Measurements from ENCODE around the gene LARGE1.

Gene LARGE1

DNA sequence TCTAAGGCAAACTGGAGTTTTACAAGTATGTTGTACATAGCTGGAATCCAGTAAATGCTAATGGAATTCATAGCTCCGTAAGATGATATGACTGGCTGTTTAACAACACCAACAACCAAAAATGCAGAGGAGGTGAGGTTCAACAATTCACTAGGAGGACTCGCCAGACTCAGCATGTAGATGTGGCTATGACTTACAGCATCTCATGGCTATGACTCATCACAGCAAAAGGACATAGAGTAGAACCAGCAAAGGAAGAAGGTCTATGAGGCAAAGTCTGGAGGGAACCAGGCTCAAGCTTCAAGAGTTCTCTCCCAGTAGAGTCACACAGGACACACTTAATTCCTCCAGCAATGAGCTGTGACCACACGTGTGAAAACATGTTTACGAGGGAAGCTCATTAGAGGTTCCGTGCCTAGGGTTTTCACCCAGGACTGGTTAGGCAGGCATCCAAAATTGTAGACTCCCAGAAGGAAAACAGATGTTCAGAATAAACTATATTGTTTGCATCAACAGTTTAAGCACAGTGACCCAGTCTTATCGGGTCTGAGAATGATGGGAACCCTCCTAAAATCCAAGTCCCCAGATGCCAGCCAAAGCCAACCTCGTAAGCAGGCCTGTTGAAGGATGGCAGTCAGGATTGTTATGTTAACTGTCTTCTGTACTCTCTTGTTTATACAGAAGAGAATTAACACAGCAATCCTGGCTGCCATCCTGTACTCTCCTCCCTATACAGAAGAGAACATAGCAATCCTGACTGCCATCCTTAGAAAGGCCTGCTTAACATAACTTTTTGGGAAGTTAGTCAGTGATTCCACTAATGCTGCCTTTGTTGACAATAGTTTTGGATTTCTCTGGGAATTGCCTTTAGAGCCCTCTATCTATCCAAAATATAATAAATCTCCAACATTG is 116.6 kb downstream of the LARGE1 start:
- DNase-seq, result no peak
- in situ Hi-C loops (cut with HindIII; ENCODE audit: low pct_ligation_motif_present, low pct_unique_long_range_greater_than_20kb, low sequenced_read_pairs), result no loop called here

- DNase-seq, result no peak
- in situ Hi-C loops (cut with HindIII; ENCODE audit: low pct_ligation_motif_present, low pct_unique_long_range_greater_than_20kb, low sequenced_read_pairs), result no loop called here
These were observed 121.9 kb downstream of the LARGE1 start for GRCh38 chr22:33798401-33798800.

DNA sequence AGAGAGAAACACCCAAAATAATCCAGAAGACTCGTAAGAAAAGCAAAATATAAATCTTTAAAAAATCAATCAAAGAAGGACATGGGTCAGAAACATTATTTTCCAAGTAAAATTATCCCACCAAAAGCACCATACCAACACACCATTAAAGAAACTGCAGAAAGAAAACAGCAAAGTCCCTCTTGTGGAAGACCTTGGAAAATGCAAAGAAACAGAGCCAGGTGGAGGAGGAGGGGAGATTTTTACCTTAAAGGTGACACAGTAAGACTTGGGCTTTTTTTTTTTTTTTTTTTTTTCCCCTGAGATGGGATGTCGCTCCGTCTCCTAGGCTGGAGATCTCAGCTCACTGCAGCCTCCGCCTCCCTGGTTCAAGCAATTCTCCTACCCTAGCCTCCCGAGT is 123.8 kb downstream of the LARGE1 start:
- no peak for DNase-seq
- in situ Hi-C loops (cut with HindIII; ENCODE audit: low pct_ligation_motif_present, low pct_unique_long_range_greater_than_20kb, low sequenced_read_pairs), result no loop called here

DNA sequence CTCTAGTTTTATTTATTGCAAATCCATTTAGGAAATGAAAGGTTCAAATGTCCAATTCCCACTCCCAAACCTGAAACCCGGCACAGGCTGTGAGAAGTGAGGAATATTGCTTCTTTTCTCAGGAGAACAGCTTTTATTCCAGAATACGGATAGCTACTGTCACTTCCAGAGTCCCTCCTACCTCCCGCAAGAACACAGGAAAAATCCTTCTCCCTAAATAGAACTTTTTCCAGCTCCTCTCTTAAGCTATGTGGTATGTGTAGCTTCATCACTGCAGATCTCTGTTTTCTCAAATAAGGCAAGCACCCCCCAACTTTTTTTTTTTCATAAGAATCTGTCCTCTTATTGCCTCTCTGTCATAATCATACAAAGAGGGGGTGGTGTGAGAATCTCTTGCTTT is 126.8 kb downstream of the LARGE1 start:
- DNase-seq, result no peak
- in situ Hi-C loops (cut with HindIII; ENCODE audit: low pct_ligation_motif_present, low pct_unique_long_range_greater_than_20kb, low sequenced_read_pairs), result no loop called here

DNA sequence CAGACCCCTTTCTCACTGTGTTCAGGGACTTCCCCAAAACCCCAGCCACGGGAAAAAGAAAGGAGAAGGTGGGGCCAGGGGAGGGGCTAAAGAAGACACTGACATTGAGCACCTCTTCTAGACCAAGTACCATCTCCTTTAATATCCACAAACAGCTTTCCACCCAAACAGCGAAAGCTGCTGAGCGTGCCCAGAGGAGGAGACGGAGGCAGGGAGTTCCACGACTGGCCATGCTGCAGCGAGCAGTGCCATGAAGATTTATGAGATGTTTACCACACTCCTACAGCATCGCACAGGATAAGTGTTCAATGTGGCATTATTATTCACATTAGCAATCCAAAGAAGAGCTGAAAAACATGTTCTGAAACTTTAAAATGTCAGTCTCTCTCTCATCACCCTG is 127.4 kb downstream of the LARGE1 start:
- no peak for DNase-seq
- in situ Hi-C loops (cut with HindIII; ENCODE audit: low pct_ligation_motif_present, low pct_unique_long_range_greater_than_20kb, low sequenced_read_pairs), result no loop called here

DNA sequence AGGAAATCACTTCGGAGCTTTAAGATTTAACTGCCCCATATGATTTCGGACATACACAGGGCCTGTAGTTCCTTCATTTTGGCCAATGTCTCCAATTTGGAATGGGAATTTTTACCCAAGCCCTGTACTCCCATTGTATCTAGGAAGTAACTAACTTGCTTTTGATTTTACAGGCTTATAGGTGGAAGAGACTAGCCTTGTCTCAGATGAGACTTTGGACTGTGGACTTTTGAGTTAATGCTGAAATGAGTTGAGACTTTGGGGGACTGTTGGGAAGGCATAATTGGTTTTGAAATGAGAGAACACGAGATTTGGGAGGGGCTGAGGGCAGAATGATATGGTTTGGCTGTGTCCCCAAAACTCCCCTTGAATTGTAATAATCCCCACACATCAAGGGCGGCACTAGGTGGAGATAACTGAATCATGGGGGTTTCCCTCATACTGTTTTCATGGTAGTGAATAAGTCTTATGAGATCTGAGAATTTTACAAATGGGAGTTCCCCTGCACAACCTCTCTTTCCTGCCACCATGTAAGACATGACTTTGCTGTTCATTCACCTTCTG is 130.5 kb downstream of the LARGE1 start:
- in situ Hi-C loops (cut with HindIII; ENCODE audit: low pct_ligation_motif_present, low pct_unique_long_range_greater_than_20kb, low sequenced_read_pairs), result no loop called here
- DNase-seq, result no peak

GRCh38 chr22:33788927-33789326 is 131.3 kb downstream of the LARGE1 start:
- no peak for DNase-seq
- in situ Hi-C loops (cut with HindIII; ENCODE audit: low pct_ligation_motif_present, low pct_unique_long_range_greater_than_20kb, low sequenced_read_pairs), result no loop called here

- no peak for DNase-seq
- in situ Hi-C loops (cut with HindIII; ENCODE audit: low pct_ligation_motif_present, low pct_unique_long_range_greater_than_20kb, low sequenced_read_pairs), result no loop called here
These were observed 132.4 kb downstream of the LARGE1 start for GRCh38 chr22:33787645-33788456.

- in situ Hi-C loops (cut with HindIII; ENCODE audit: low pct_ligation_motif_present, low pct_unique_long_range_greater_than_20kb, low sequenced_read_pairs), result no loop called here
- no peak for DNase-seq
These were observed 134.1 kb downstream of the LARGE1 start for GRCh38 chr22:33786149-33786548.

GRCh38 chr22:33785283-33785968 is 134.8 kb downstream of the LARGE1 start:
- no peak for DNase-seq
- in situ Hi-C loops (cut with HindIII; ENCODE audit: low pct_ligation_motif_present, low pct_unique_long_range_greater_than_20kb, low sequenced_read_pairs), result no loop called here

DNA sequence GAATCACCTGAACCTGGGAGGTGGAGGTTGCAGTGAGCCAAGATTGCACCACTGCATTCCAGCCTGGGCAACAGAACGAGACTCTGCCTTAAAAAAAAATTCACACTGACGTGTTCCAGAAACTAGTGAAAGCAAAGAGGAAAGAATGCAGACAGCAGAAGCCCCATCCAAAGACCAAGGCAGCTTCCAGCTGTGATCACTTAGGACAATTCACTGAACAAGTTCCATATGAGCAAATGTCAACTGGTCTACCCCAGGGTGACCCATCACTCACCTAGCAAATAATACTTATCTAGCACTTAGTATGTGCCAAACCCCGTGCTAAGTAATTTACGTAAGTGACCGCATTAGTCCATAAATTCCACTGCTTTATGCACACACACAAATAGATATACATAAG is 138.9 kb downstream of the LARGE1 start:
- in situ Hi-C loops (cut with HindIII; ENCODE audit: low pct_ligation_motif_present, low pct_unique_long_range_greater_than_20kb, low sequenced_read_pairs), result no loop called here
- DNase-seq, result no peak

- in situ Hi-C loops (cut with HindIII; ENCODE audit: low pct_ligation_motif_present, low pct_unique_long_range_greater_than_20kb, low sequenced_read_pairs), result no loop called here
- DNase-seq, result no peak
These were observed 139.6 kb downstream of the LARGE1 start for GRCh38 chr22:33780531-33781136.

- in situ Hi-C loops (cut with HindIII; ENCODE audit: low pct_ligation_motif_present, low pct_unique_long_range_greater_than_20kb, low sequenced_read_pairs), result no loop called here
These were observed 141.0 kb downstream of the LARGE1 start for GRCh38 chr22:33779243-33779642.

DNA sequence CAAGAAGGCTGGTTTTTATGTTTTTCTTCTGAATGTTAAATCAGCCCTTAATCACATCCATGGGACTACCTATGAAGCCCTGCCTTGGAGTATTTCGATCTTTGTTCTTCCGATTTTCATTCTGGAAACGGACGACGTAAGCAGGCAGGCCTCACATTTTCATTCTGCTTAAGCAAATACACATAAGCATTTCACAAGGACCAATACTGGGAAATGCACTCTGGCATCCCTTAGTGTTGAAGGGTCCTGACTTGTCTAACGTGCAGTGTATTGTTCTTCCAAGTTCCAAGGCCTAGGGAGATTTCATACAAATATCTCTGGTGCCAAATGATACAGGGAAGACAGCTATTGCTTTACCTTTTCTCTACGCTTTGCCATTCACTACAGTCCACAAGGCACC is 143.8 kb downstream of the LARGE1 start:
- in situ Hi-C loops (cut with HindIII; ENCODE audit: low pct_ligation_motif_present, low pct_unique_long_range_greater_than_20kb, low sequenced_read_pairs), result no loop called here
- DNase-seq, result no peak

More at GRCh38 chr22:33779243-33779642, 141.0 kb downstream of the LARGE1 start:
- no peak for DNase-seq

DNA sequence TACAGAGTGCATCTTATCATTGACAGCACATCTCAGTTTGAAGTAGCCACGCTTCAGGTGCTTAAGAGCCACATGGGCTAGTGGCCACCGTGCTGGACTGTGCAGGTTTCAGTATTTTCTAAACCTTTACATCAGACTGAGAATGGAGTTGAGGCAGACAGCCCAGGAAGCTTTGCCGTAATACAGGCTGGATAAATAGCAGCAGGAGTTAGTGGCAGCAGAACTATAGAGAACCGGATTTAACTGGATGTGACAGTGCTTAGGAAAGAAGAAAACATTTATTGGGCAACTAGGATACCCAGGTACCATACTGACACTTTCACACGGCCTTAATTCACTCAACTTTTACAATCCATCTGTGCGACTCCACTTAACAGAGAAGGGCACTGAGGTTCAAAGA is 145.5 kb downstream of the LARGE1 start:
- no peak for DNase-seq
- in situ Hi-C loops (cut with HindIII; ENCODE audit: low pct_ligation_motif_present, low pct_unique_long_range_greater_than_20kb, low sequenced_read_pairs), result no loop called here

DNA sequence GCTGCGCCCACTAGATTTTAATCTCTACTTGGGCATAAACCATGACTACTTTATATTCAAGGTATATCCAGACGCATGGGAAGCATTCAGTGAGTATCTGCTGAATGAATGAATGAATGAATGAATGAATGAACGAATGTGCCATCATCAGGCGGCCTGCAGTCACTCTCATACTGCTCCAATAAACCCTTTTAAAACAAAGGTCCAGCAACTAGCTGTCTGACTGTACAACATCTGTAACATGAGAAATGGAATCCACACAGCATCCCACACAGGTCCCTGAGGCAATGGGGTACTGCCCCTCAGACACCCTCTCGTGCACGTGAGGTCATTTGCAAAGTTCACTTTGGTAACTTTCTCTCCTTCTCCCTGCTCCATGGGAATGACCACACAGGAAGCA is 147.5 kb downstream of the LARGE1 start:
- no peak for DNase-seq
- in situ Hi-C loops (cut with HindIII; ENCODE audit: low pct_ligation_motif_present, low pct_unique_long_range_greater_than_20kb, low sequenced_read_pairs), result no loop called here

DNA sequence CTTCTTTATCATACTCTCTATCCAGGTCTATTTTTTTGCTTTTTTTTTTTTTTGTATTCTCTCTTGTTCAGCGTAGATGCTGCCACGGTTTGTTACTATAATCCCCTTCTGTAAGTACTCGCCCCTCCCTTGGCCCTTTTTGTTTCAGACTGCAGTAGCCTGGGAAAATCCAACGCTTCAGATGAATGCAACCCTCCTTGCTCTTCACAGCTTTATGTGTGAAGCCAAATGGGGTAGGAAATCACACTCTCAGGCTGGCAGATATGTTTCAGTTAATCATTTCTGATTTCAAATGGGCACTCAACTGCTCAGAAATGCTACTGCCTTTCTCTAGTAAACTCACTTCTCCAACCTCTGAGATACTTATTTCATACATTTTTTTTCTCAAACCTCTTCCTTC is 149.1 kb downstream of the LARGE1 start:
- no peak for DNase-seq
- in situ Hi-C loops (cut with HindIII; ENCODE audit: low pct_ligation_motif_present, low pct_unique_long_range_greater_than_20kb, low sequenced_read_pairs), result no loop called here

GRCh38 chr22:33770723-33771122 is 149.6 kb downstream of the LARGE1 start:
- in situ Hi-C loops (cut with HindIII; ENCODE audit: low pct_ligation_motif_present, low pct_unique_long_range_greater_than_20kb, low sequenced_read_pairs), result no loop called here
- no peak for DNase-seq
